SK-N-SH treated with all-trans-retinoic acid at 6 μM for 48 hours (cell line): ENCODE measurements around the gene C14orf39.

Source experiments
- ARNTL ChIP-seq: fragments of 450-650 bp; formaldehyde crosslinking; IDR thresholded peaks from 2 replicates; pipeline ENCODE4 v1.5.0; 2020; ENCODE audit warnings: low read depth, mild to moderate bottlenecking, moderate library complexity, borderline replicate concordance
- ESRRG ChIP-seq: fragments of 250-450 bp; sonication (Bioruptor Pico); IDR thresholded peaks from 2 replicates; pipeline ENCODE4 v1.6.1; 2021; ENCODE audit warnings: mild to moderate bottlenecking
- OSR1 ChIP-seq: fragments of 250-450 bp; sonication (Bioruptor Pico); IDR thresholded peaks from 2 replicates; pipeline ENCODE4 v1.8.0; 2022; ENCODE audit warnings: moderate library complexity, mild to moderate bottlenecking, inconsistent platforms
- PPARA ChIP-seq: fragments of 250-450 bp; sonication (Bioruptor Pico); IDR thresholded peaks from 2 replicates; pipeline ENCODE4 v1.5.0; 2020; ENCODE audit warnings: mild to moderate bottlenecking, borderline replicate concordance
- RARB ChIP-seq: fragments of 250-450 bp; sonication (Bioruptor Pico); IDR thresholded peaks from 2 replicates; pipeline ENCODE4 v1.8.0; 2021; ENCODE audit warnings: mild to moderate bottlenecking, moderate library complexity
- SNAI2 ChIP-seq: fragments of 250-450 bp; sonication (Bioruptor Pico); IDR thresholded peaks from 2 replicates; pipeline ENCODE4 v1.5.0; 2020; ENCODE audit warnings: mild to moderate bottlenecking, moderate library complexity
- TCF4 ChIP-seq: fragments of 250-450 bp; sonication (Bioruptor Pico); IDR thresholded peaks from 2 replicates; pipeline ENCODE4 v1.8.0; 2021; ENCODE audit warnings: mild to moderate bottlenecking, moderate library complexity, borderline replicate concordance
- ZC3H10 ChIP-seq: fragments of 250-450 bp; sonication (Bioruptor Pico); IDR thresholded peaks from 2 replicates; pipeline ENCODE4 v1.5.1; 2021; ENCODE audit warnings: mild to moderate bottlenecking, moderate library complexity
- ZFP3 ChIP-seq: fragments of 250-450 bp; sonication (Bioruptor Pico); IDR thresholded peaks from 2 replicates; pipeline ENCODE4 v1.5.0; 2020; ENCODE audit warnings: mild to moderate bottlenecking, moderate library complexity
- ZFP30 ChIP-seq: fragments of 450-650 bp; formaldehyde crosslinking; IDR thresholded peaks from 2 replicates; pipeline ENCODE4 v1.5.0; 2022; ENCODE audit warnings: mild to moderate bottlenecking, moderate library complexity
- ZNF70 ChIP-seq: fragments of 450-650 bp; formaldehyde crosslinking; IDR thresholded peaks from 2 replicates; pipeline ENCODE4 v1.5.0; 2020; ENCODE audit warnings: mild to moderate bottlenecking, moderate library complexity
- TF ChIP-seq, protein P1 (sequence below): fragments of 250-450 bp; sonication (Bioruptor Pico); IDR thresholded peaks from 2 replicates; pipeline ENCODE4 v1.8.0; 2020; ENCODE audit warnings: mild to moderate bottlenecking, moderate library complexity, borderline replicate concordance

- TF ChIP-seq OSR1 (CRISPR knock-in tag) (no peak), ZFP3 (CRISPR knock-in tag) (no peak), TCF4 (CRISPR knock-in tag) (no peak), PPARA (no peak), ARNTL (CRISPR knock-in tag) (no peak), ZNF70 (no peak), ZFP30 (no peak), ZC3H10 (CRISPR knock-in tag) (no peak), SNAI2 (CRISPR knock-in tag) (no peak), ESRRG (CRISPR knock-in tag) (no peak), RARB (CRISPR knock-in tag) (no peak)
- TF ChIP-seq, protein P1, sequence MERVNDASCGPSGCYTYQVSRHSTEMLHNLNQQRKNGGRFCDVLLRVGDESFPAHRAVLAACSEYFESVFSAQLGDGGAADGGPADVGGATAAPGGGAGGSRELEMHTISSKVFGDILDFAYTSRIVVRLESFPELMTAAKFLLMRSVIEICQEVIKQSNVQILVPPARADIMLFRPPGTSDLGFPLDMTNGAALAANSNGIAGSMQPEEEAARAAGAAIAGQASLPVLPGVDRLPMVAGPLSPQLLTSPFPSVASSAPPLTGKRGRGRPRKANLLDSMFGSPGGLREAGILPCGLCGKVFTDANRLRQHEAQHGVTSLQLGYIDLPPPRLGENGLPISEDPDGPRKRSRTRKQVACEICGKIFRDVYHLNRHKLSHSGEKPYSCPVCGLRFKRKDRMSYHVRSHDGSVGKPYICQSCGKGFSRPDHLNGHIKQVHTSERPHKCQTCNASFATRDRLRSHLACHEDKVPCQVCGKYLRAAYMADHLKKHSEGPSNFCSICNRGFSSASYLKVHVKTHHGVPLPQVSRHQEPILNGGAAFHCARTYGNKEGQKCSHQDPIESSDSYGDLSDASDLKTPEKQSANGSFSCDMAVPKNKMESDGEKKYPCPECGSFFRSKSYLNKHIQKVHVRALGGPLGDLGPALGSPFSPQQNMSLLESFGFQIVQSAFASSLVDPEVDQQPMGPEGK, result no peak
Measured at GRCh38 chr14:60515511-60516289, 29.8 kb upstream of the C14orf39 start.
